OCI-LY3 (cell line): Measurements from ENCODE around the gene OR5H15.

Experiments used
- CTCF ChIP-seq: fragments of 200-600, 300-600 bp; sonication (generic); IDR thresholded peaks from 2 replicates; pipeline ENCODE4 v1.5.1; 2014; ENCODE audit warnings: antibody characterized with exemption, low read length, low read depth
- EZH2phosphoT487 ChIP-seq: fragments of 200-600 bp; shearing (Covaris generic); IDR thresholded peaks from 2 replicates; pipeline ENCODE4 v1.6.1; 2018; ENCODE audit warnings: antibody characterized with exemption, mixed run types, low read depth

GRCh38 chr3:98172621-98173020, 6.1 kb downstream of the OR5H15 start:
- TF ChIP-seq CTCF (no peak), EZH2phosphoT487 (no peak)
